ENCODE data around the gene SLC25A39.

- TF ChIP-seq CTCF (IDR thresholded peaks at IDR 0.05) (no peak), POLR2A (IDR thresholded peaks at IDR 0.05) (no peak)
Observed at GRCh38 chr17:44360144-44360533, 35.5 kb upstream of the SLC25A39 start.
